NCI-H748 treated with DMSO at 0.1 percent for 48 hours (cell line): Measurements from ENCODE around the gene CAMKMT.
"Not testable (repeated sequence)": the region's sequence is repeated elsewhere in the genome, so short reads cannot be mapped to it uniquely, and the experiment has no call there.

ENCODE experiments used
- DNase-seq: peaks from one replicate; lab custom pipeline; 2025; lab: John Stamatoyannopoulos, UW

CAMKMT gene

GRCh38 chr2:44505664-44506063, 143.9 kb downstream of the CAMKMT start:
- not testable (repeated sequence) for DNase-seq

GRCh38 chr2:44510246-44510645, 148.5 kb downstream of the CAMKMT start:
- no peak for DNase-seq

GRCh38 chr2:44515416-44515815, 153.7 kb downstream of the CAMKMT start:
- DNase-seq = no peak

GRCh38 chr2:44519026-44519425, 157.3 kb downstream of the CAMKMT start:
- DNase-seq = no peak

- no peak for DNase-seq
Observed at GRCh38 chr2:44522846-44523245, 161.1 kb downstream of the CAMKMT start.

- DNase-seq = no peak
Observed at GRCh38 chr2:44524347-44524926, 162.7 kb downstream of the CAMKMT start.

GRCh38 chr2:44526352-44526751, 164.6 kb downstream of the CAMKMT start:
- DNase-seq = no peak

GRCh38 chr2:44528595-44528994, 166.8 kb downstream of the CAMKMT start:
- no peak for DNase-seq

- DNase-seq = no peak
Observed at GRCh38 chr2:44529448-44529847, 167.7 kb downstream of the CAMKMT start.

- DNase-seq = no peak
Observed at GRCh38 chr2:44531289-44531688, 169.5 kb downstream of the CAMKMT start.

- no peak for DNase-seq
Observed at GRCh38 chr2:44532031-44532430, 170.3 kb downstream of the CAMKMT start.

GRCh38 chr2:44533508-44533907, 171.8 kb downstream of the CAMKMT start:
- DNase-seq = no peak

GRCh38 chr2:44535376-44535775, 173.6 kb downstream of the CAMKMT start:
- DNase-seq = no peak

- DNase-seq = no peak
Observed at GRCh38 chr2:44537264-44537663, 175.5 kb downstream of the CAMKMT start.

GRCh38 chr2:44542520-44542919, 180.8 kb downstream of the CAMKMT start:
- no peak for DNase-seq

- peak; percentile 86 for DNase-seq
Observed at GRCh38 chr2:44543773-44544725, 182.3 kb downstream of the CAMKMT start.

- DNase-seq = no peak
Observed at GRCh38 chr2:44545005-44545404, 183.3 kb downstream of the CAMKMT start.

- DNase-seq = no peak
Observed at GRCh38 chr2:44546459-44547127, 184.8 kb downstream of the CAMKMT start.

- no peak for DNase-seq
Observed at GRCh38 chr2:44547718-44548117, 186.0 kb downstream of the CAMKMT start.

- DNase-seq = no peak
Observed at GRCh38 chr2:44548221-44549098, 186.7 kb downstream of the CAMKMT start.

- no peak for DNase-seq
Observed at GRCh38 chr2:44549099-44549471, 187.3 kb downstream of the CAMKMT start.

GRCh38 chr2:44549856-44550255, 188.1 kb downstream of the CAMKMT start:
- no peak for DNase-seq
